GM19351 (cell line): ENCODE measurements around the gene CDC6.

ENCODE experiments used
- ATAC-seq: cut with Tn5 transposase; IDR thresholded peaks from one replicate; pipeline ENCODE4 v1.9.1; 2021; ENCODE audit warnings: mild to moderate bottlenecking, moderate library complexity; ENCODE audit not compliant: unreplicated experiment

Gene CDC6

DNA sequence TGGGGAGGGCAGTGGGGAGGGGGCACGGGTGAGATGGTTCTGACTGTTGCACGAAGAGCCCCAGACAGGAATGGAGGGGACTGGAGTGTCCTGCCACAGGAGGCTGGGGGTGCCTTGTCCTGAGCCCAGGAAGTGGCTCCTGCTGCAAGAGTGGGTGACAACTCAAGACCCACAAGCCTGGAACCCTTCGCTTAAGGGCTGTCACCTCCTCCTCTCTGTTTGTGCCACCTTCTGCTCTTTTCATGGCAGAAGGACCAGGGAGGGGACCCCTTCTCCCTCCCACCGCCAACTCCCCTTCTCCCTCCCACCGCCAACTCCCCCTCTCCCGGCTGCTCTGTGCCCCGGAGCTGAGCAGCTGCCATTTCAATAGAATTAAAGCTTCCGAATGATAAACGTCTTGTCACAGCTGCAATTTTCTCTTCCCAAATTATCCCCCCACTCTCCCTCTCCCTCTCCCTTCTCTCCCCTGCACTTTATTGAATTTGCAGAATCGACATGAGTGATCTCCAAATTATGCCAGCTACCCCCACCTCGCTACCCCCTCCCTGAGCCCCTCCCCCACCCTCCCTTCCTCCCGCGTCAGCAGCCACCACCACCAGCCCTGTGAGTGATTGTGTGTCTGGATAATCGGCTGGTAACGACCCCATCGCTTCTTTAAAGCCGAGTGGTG is 63.1 kb downstream of the CDC6 start:
- ATAC-seq: no peak

DNA sequence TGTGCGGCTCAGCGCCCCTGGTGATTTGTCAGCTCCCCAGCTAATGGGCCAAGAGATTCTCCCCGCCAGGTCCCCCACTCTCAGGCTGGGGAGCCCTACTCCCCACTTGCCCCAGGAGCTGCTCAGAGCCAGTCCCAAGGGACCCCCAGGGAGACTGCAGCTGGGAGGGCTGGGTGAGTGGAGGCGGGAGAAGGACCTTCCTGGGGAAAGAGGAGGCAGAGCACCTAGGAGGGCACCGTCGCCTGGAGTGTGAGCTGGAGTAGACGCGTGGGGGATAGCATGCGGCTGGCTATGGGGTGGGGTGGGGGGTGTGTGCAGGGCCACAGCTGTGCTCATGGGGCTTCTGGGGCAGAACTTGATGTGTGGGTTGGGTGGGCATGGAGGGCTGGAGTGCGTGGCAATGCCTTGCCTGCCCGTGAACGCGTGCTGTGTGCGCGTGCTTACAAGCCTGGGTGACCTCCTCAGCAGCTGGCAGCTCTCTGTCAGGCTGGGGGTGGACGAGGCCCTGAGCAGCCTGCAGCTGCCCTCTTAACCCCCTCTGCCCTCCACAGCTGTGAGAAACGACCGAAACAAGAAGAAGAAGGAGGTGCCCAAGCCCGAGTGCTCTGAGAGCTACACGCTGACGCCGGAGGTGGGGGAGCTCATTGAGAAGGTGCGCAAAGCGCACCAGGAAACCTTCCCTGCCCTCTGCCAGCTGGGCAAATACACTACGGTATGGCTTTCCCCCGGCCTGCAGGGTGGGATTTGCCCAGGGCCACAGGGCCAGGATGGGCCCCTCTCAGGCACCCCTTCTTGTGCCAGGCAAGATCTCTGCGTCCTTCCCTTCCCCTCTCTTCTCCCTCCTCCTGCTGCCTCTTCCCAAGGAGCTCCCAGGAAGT is 63.9 kb downstream of the CDC6 start:
- no peak for ATAC-seq

DNA sequence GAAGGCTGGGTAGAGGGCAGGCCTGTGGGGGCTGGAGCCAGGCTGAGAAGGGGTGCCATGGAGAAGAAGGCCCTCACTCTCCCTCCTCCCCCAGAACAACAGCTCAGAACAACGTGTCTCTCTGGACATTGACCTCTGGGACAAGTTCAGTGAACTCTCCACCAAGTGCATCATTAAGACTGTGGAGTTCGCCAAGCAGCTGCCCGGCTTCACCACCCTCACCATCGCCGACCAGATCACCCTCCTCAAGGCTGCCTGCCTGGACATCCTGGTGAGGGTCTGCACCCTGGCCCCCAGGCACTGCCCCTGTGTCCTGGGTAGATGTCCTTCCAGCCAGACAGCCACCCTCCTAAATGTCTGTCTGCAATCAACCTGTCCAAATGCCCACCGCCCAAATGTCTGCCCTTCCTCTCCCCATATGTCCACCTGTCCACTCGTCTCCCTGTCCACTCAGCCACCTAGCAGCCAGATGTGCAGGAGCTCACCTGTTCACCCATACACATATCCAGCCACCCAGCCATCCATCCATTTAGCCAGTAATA is 64.6 kb downstream of the CDC6 start:
- ATAC-seq: no peak

DNA sequence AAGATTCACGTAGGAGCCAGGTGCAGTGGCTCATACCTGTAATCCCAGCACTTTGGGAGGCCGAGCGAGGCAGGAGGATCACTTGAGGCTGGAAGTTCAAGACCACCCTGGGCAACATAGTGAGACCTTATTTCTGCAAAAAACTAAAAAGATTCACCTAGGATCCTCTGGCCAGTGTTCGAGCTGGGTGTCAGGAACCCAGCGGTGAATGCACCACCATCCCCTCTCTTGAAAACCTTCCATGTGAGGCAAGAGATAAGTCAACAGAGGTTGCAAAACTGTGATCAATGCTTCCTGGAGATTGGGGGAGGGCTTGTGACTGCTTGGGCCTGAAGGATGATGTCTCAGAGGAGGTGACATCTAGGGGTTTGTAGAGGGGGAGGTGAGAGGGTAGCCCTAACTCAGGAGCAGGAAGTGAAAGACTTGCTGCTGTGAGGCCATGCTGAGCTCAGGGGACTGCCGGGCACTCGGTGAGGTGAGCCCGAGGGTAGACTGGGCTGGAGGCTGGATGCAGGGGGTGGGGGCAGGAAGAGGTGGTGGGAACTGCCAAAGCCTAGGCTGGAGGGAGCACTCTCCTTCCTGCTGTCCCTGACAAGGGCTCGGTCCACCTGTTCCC is 65.2 kb downstream of the CDC6 start:
- no peak for ATAC-seq
